ENCODE data around the gene NME7.

Gene NME7

DNA sequence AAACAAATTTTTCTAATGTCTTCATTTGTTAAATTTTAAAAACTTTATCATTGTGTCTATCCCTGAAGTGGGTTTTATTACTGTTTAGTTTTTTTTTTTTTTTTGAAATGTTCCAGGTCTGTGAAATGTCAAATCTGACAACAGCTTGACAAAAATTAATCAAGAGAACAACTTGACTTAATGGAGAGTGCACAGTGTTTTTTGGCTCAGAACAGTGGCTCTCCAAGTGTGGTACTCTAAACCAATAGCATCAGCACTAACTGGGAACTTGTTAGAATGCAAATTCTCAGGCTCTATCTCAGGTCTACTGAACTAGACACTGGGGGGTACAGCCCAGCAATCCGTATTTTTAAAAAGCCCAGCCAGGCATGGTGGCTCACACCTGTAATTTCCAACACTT is 211.9 kb downstream of the NME7 start:
- TF ChIP-seq, protein P1, sequence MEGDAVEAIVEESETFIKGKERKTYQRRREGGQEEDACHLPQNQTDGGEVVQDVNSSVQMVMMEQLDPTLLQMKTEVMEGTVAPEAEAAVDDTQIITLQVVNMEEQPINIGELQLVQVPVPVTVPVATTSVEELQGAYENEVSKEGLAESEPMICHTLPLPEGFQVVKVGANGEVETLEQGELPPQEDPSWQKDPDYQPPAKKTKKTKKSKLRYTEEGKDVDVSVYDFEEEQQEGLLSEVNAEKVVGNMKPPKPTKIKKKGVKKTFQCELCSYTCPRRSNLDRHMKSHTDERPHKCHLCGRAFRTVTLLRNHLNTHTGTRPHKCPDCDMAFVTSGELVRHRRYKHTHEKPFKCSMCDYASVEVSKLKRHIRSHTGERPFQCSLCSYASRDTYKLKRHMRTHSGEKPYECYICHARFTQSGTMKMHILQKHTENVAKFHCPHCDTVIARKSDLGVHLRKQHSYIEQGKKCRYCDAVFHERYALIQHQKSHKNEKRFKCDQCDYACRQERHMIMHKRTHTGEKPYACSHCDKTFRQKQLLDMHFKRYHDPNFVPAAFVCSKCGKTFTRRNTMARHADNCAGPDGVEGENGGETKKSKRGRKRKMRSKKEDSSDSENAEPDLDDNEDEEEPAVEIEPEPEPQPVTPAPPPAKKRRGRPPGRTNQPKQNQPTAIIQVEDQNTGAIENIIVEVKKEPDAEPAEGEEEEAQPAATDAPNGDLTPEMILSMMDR (IDR thresholded peaks at IDR 0.05; ENCODE audit: insufficient read depth, low read length, poor library complexity, severe bottlenecking): no peak
- DNase-seq (ENCODE audit: extremely low read depth, insufficient read length): no peak
- no peak overlapping the region for H3K4me3 ChIP-seq (replicated peaks; ENCODE audit: low read depth, low read length)
- no peaks in the 10 kb centered on the region for H3K36me3 ChIP-seq (ENCODE audit: control insufficient read depth, insufficient read depth, low read length)
- no peaks in the 10 kb centered on the region for H3K27me3 ChIP-seq (replicated peaks; ENCODE audit: control insufficient read depth, insufficient read depth, low read length)

DNA sequence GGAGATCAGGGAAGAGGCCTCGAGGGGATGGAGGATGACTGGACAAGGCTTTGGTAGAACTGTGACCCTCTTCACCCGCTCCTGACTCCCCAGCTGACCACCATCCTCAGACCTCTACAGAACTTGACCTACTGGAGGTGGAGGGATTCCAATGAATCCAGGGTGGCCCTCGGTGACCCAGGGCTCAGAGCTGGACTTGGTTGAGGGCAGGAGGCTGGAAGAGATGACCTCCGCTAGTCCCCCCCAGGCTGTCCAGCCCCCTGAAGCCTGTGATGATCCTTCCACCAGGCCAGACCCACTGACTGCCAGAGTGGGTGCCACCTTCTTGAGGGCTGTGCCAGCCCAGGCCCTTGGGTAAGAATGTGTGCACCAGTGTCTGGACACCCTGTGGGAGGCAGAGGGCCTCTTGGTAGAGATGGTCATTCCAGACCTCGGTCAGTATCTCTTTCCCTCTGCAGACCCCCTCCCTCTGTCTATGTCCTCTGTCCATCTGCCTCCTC is 216.2 kb downstream of the NME7 start:
- H3K4me3 ChIP-seq (replicated peaks; ENCODE audit: low read depth, low read length): no peak overlapping the region
- H3K36me3 ChIP-seq (ENCODE audit: control insufficient read depth, insufficient read depth, low read length): no peaks in the 10 kb centered on the region
- no peaks in the 10 kb centered on the region for H3K27me3 ChIP-seq (replicated peaks; ENCODE audit: control insufficient read depth, insufficient read depth, low read length)
- TF ChIP-seq, protein P1 (IDR thresholded peaks at IDR 0.05; ENCODE audit: insufficient read depth, low read length, poor library complexity, severe bottlenecking): no peak
- no peak for DNase-seq (ENCODE audit: extremely low read depth, insufficient read length)

DNA sequence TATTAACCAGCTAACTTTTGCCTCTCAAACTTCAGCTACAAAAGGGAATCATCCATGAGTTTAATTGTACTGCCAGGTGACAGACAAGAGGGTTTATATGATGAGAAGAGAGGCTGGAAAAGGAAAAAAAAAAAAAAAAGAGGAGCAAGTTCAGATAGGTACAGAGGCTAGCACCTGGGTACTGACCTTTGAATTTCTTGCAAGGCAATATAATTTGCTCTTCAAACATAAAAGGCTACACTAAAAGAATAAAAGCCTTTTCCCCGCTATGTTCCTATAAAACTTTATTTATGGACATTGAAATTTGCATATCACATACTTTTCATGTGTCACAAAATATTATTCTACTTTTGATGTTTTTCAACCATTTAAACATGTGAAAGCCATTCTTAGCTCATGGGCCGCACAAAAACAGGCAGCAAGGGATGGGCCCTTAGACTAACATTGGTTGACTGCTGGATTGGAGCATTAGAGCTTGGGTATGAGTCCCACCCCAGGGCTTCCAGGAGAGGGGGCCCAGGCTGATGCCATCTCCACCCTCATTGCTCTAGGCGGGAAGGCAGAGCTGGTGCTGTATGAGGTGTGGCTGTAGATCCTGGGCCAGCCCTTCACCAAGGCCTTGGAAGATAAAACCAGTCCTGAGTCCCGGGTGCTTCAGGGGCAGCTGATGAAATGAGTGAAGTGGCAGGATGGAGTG is 216.8 kb downstream of the NME7 start:
- H3K4me3 ChIP-seq (replicated peaks; ENCODE audit: low read depth, low read length): no peak overlapping the region
- no peaks in the 10 kb centered on the region for H3K27me3 ChIP-seq (replicated peaks; ENCODE audit: control insufficient read depth, insufficient read depth, low read length)
- no peak for DNase-seq (ENCODE audit: extremely low read depth, insufficient read length)
- no peaks in the 10 kb centered on the region for H3K36me3 ChIP-seq (ENCODE audit: control insufficient read depth, insufficient read depth, low read length)
- TF ChIP-seq, protein P1 (IDR thresholded peaks at IDR 0.05; ENCODE audit: insufficient read depth, low read length, poor library complexity, severe bottlenecking): no peak

DNA sequence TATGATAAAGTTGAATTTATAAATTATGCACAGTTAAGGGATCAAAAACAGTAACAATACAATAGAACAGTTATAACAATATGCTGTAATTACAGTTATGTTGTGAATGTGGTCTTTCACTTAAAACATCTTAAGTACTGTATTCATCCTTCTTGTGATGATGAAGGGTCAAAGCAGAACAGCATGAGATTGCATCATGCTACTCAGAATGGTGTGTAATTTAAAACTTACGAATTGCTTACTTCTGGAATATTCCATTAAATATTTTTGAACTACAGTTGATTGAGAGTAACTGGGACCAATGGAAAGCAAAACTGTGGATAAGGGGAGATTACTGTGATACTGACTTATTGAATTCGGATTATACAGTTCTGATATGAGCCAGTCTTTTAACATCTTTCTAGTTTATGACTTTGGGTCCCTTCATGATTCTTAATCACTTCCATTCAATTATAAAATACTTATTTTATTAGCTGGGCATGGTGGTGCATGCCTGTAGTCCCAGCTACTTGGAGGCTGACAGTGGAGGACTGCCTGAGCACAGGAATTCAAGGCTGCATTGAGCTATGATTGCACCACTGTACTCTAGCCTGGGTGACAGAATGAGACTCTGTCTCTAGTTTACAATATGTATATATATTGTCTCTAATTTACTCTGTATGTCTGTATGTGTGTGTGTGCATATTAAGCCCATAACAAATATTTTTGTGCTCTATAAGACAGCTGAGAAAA is 217.9 kb downstream of the NME7 start:
- H3K4me3 ChIP-seq (replicated peaks; ENCODE audit: low read depth, low read length): no peak overlapping the region
- DNase-seq (ENCODE audit: extremely low read depth, insufficient read length): no peak
- TF ChIP-seq, protein P1 (IDR thresholded peaks at IDR 0.05; ENCODE audit: insufficient read depth, low read length, poor library complexity, severe bottlenecking): no peak
- H3K27me3 ChIP-seq (replicated peaks; ENCODE audit: control insufficient read depth, insufficient read depth, low read length): no peaks in the 10 kb centered on the region
- H3K36me3 ChIP-seq (ENCODE audit: control insufficient read depth, insufficient read depth, low read length): no peaks in the 10 kb centered on the region

DNA sequence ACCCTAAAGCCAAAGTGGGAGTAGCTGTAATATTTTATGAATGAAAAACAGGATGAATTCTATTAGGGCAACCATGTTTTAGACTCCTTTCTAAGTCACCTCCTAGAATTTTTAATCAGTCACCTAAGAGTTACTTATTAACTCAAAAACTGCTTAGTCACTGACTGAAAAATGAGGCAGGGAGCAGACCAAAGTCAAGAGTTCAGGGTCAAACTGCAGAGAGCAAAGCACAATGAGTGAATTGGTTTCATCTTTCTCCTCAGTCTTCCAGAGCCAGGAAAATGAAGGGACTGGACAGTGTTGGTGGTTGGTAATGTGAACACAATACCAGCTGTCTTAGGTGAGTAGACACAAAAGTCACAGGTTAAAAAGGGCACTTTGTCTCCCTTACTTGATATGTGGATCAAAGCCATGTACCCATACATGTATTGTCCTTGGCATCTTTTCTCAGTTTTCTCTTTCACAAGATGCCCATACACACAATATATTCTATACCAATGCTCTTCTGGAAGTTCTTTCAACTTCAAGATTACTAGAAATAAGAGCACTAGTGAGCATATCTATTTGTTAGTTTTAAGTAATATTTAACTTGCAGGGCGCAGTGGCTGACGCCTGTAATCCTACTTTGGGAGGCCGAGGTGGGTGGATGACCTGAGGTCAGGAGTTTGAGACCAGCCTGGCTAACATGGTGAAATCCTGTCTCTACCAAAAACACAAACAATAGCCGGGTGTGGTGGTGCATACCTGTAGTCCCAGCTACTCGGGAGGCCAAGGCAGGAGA is 218.9 kb downstream of the NME7 start:
- H3K27me3 ChIP-seq (replicated peaks; ENCODE audit: control insufficient read depth, insufficient read depth, low read length): no peaks in the 10 kb centered on the region
- H3K4me3 ChIP-seq (replicated peaks; ENCODE audit: low read depth, low read length): no peak overlapping the region
- DNase-seq (ENCODE audit: extremely low read depth, insufficient read length): no peak
- H3K36me3 ChIP-seq (ENCODE audit: control insufficient read depth, insufficient read depth, low read length): no peaks in the 10 kb centered on the region
- TF ChIP-seq, protein P1 (IDR thresholded peaks at IDR 0.05; ENCODE audit: insufficient read depth, low read length, poor library complexity, severe bottlenecking): no peak
